H1 (cell line): ENCODE results near the gene SMARCC1. TPM values are rescaled to one million over a fixed set of nuclear protein-coding genes. Genes with fewer than 3 reads are reported as not detected.

Experiments
- CTCF ChIA-PET: fragments of 300-600 bp; sonication (Branson Sonifier 250); formaldehyde crosslinking; loops from one replicate; lab custom pipeline; 2021; ENCODE audit not compliant: partially characterized antibody; lab: Charles Lee
- POLR2A ChIA-PET: fragments of 300-600 bp; sonication (Branson Sonifier 250); formaldehyde crosslinking; loops from one replicate; lab custom pipeline; 2021; ENCODE audit warnings: inconsistent platforms; ENCODE audit not compliant: partially characterized antibody; lab: Charles Lee
- DNase-seq, 2 experiments: peaks; one replicate each; pipeline versions ENCODE4 v3.0.0 to v3.0.0-alpha.2; 2010 to 2022; ENCODE audit warnings: low spot score in 2 of 2, low read depth in 1 of 2, mixed read lengths in 1 of 2
- FAIRE-seq: peaks from 2 replicates; lab custom pipeline; 2011; peaks lifted over from hg19 to GRCh38; lab: Jason Lieb, UNC
- H2AFZ ChIP-seq: 2 replicates; pipeline ENCODE4 v1.8.1; 2012; ENCODE audit warnings: low read length, inconsistent platforms
- H2AK5ac ChIP-seq: 2 replicates; pipeline ENCODE4 v1.6.1; 2013; ENCODE audit warnings: low read depth, low read length
- H2BK120ac ChIP-seq: replicated peaks from 2 replicates; pipeline ENCODE3; 2013; ENCODE audit warnings: low read depth, low read length, inconsistent platforms
- H2BK12ac ChIP-seq: 2 replicates; pipeline ENCODE4 v1.6.1; 2013; ENCODE audit warnings: low read depth, low read length
- H2BK15ac ChIP-seq: 2 replicates; pipeline ENCODE4 v1.6.1; 2013; ENCODE audit warnings: low read length
- H2BK20ac ChIP-seq: 2 replicates; pipeline ENCODE4 v1.6.1; 2013; ENCODE audit warnings: low read length
- H2BK5ac ChIP-seq: 2 replicates; pipeline ENCODE4 v1.6.1; 2013; ENCODE audit warnings: low read depth, low read length
- H3K14ac ChIP-seq: 2 replicates; pipeline ENCODE4 v1.6.1; 2013; ENCODE audit warnings: inconsistent platforms; ENCODE audit not compliant: insufficient read length
- H3K18ac ChIP-seq: 2 replicates; pipeline ENCODE4 v1.6.1; 2013; ENCODE audit warnings: low read length; ENCODE audit errors: extremely low read depth
- H3K23ac ChIP-seq: 2 replicates; pipeline ENCODE4 v1.6.1; 2013; ENCODE audit warnings: inconsistent platforms; ENCODE audit not compliant: insufficient read length
- H3K23me2 ChIP-seq: 2 replicates; pipeline ENCODE4 v1.6.1; 2013; ENCODE audit warnings: low read depth, low read length
- H3K27ac ChIP-seq: 2 replicates; pipeline ENCODE4 v1.6.1; 2011; ENCODE audit warnings: low read depth, low read length, inconsistent platforms
- H3K27me3 ChIP-seq, 4 experiments: replicated peaks in 1 of 4; 1 replicate in 1 of 4; 2 replicates in 3 of 4; pipeline versions ENCODE4 v1.6.1 to v1.8.1; 2011 to 2013; ENCODE audit warnings: low read length in 3 of 4, mild to moderate bottlenecking in 3 of 4, inconsistent platforms in 2 of 4, mixed read lengths in 2 of 4, moderate library complexity in 1 of 4; ENCODE audit not compliant: control insufficient read depth in 3 of 4, insufficient read depth in 3 of 4; ENCODE audit errors: extremely low read depth in 1 of 4
- H3K36me3 ChIP-seq, 4 experiments: 2 replicates each; pipeline versions ENCODE4 v1.6.1 to v1.8.1; 2011 to 2013; ENCODE audit warnings: mild to moderate bottlenecking in 4 of 4, low read length in 3 of 4, moderate library complexity in 2 of 4, control low read depth in 1 of 4, inconsistent platforms in 1 of 4; ENCODE audit not compliant: insufficient read depth in 4 of 4, control insufficient read depth in 2 of 4
- H3K4ac ChIP-seq: replicated peaks from 2 replicates; pipeline ENCODE3; 2013; ENCODE audit warnings: low read length, low read depth, mixed read lengths, inconsistent platforms; ENCODE audit not compliant: insufficient read length
- H3K4me1 ChIP-seq, 4 experiments: replicated peaks in 1 of 4; 1 replicate in 1 of 4; 2 replicates in 3 of 4; pipeline versions ENCODE4 v1.6.1 to v1.8.1; 2011 to 2013; ENCODE audit warnings: low read length in 3 of 4, inconsistent platforms in 2 of 4, mixed read lengths in 1 of 4; ENCODE audit not compliant: insufficient read depth in 4 of 4, control insufficient read depth in 3 of 4
- H3K4me2 ChIP-seq, 2 experiments: 2 replicates each; pipeline versions ENCODE4 v1.6.1 to v1.8.1; 2011 to 2013; ENCODE audit warnings: low read depth in 2 of 2, low read length in 2 of 2, control low read depth in 1 of 2, inconsistent platforms in 1 of 2, mild to moderate bottlenecking in 1 of 2; ENCODE audit not compliant: insufficient read depth in 1 of 2
- H3K4me3 ChIP-seq, 4 experiments: fragments of 200-600, 300-600 bp in 1 of 4; sonication (generic), shearing (Covaris generic), sonication (Bioruptor Twin) in 1 of 4; 2 replicates each; pipeline versions ENCODE4 v1.5.1 to v1.8.1; 2011 to 2016; ENCODE audit warnings: low read length in 4 of 4, low read depth in 3 of 4, control low read depth in 2 of 4, inconsistent platforms in 2 of 4, mild to moderate bottlenecking in 2 of 4, mixed read lengths in 1 of 4, moderate library complexity in 1 of 4; ENCODE audit not compliant: insufficient read depth in 2 of 4; ENCODE audit errors: extremely low read depth in 1 of 4
- H3K56ac ChIP-seq: replicated peaks from 2 replicates; pipeline ENCODE3; 2013; ENCODE audit warnings: low read depth, mild to moderate bottlenecking, mixed read lengths, low read length, inconsistent platforms; ENCODE audit not compliant: insufficient read length
- H3K79me1 ChIP-seq: 2 replicates; pipeline ENCODE4 v1.6.1; 2013; ENCODE audit warnings: low read depth, low read length, control low read depth
- H3K79me2 ChIP-seq, 2 experiments: 2 replicates each; pipeline versions ENCODE4 v1.6.1 to v1.8.1; 2012 to 2013; ENCODE audit warnings: low read length in 2 of 2, mild to moderate bottlenecking in 2 of 2, inconsistent platforms in 1 of 2; ENCODE audit not compliant: insufficient read depth in 2 of 2, control insufficient read depth in 1 of 2
- H3K9ac ChIP-seq, 4 experiments: replicated peaks in 1 of 4; 1 replicate in 1 of 4; 2 replicates in 3 of 4; pipeline versions ENCODE4 v1.6.1 to v1.8.1; 2011 to 2013; ENCODE audit warnings: low read depth in 3 of 4, low read length in 3 of 4, control low read depth in 2 of 4, mild to moderate bottlenecking in 2 of 4, moderate library complexity in 2 of 4, inconsistent platforms in 1 of 4; ENCODE audit errors: extremely low read depth in 1 of 4
- H3K9me3 ChIP-seq, 2 experiments: 2 replicates each; pipeline versions ENCODE4 v1.6.1 to v1.8.1; 2012 to 2013; ENCODE audit warnings: mild to moderate bottlenecking in 2 of 2, moderate library complexity in 2 of 2, control low read depth in 1 of 2, inconsistent platforms in 1 of 2, low read depth in 1 of 2, low read length in 1 of 2, mixed read lengths in 1 of 2; ENCODE audit not compliant: insufficient read depth in 2 of 2
- H4K20me1 ChIP-seq, 2 experiments: replicated peaks in 1 of 2; 2 replicates each; pipeline versions ENCODE3 to v1.8.1; 2011 to 2013; ENCODE audit warnings: inconsistent platforms in 2 of 2, low read length in 2 of 2, mild to moderate bottlenecking in 1 of 2; ENCODE audit not compliant: insufficient read depth in 2 of 2, control insufficient read depth in 1 of 2
- H4K5ac ChIP-seq: 2 replicates; pipeline ENCODE4 v1.6.1; 2013; ENCODE audit warnings: low read length, low read depth, mixed read lengths, inconsistent platforms; ENCODE audit not compliant: insufficient read length
- H4K8ac ChIP-seq: 2 replicates; pipeline ENCODE4 v1.8.0; 2013; ENCODE audit warnings: mild to moderate bottlenecking, moderate library complexity, low read length, inconsistent platforms; ENCODE audit not compliant: insufficient read depth; ENCODE audit errors: extremely low read depth
- H4K91ac ChIP-seq: replicated peaks from 2 replicates; pipeline ENCODE3; 2013; ENCODE audit warnings: low read length, mixed read lengths, inconsistent platforms; ENCODE audit not compliant: insufficient read length
- ASH2L ChIP-seq: fragments of 200-600, 300-600 bp; sonication (generic); IDR thresholded peaks from one replicate; pipeline ENCODE4 v1.7.1; 2017; ENCODE audit warnings: low read length
- ATF2 ChIP-seq: IDR thresholded peaks from 2 replicates; pipeline ENCODE4 v1.6.1; 2012; ENCODE audit warnings: low read length, inconsistent platforms
- BCL11A ChIP-seq, 2 experiments: IDR thresholded peaks; one replicate each; pipeline ENCODE4 v1.6.1; 2011; ENCODE audit warnings: low read depth in 2 of 2, low read length in 2 of 2, mild to moderate bottlenecking in 2 of 2
- EP300 ChIP-seq, 2 experiments: IDR thresholded peaks; 1 replicate in 1 of 2; 2 replicates in 1 of 2; pipeline ENCODE4 v1.6.1; 2011 to 2012; ENCODE audit warnings: low read depth in 2 of 2, low read length in 2 of 2, mild to moderate bottlenecking in 2 of 2, borderline replicate concordance in 1 of 2, inconsistent platforms in 1 of 2, moderate library complexity in 1 of 2
- GTF2F1 ChIP-seq: IDR thresholded peaks from 2 replicates; pipeline ENCODE4 v1.6.1; 2012; ENCODE audit warnings: low read depth, low read length, improper control_type of control experiment, borderline replicate concordance
- HDAC2 ChIP-seq, 2 experiments: fragments of 300-600 bp in 1 of 2; sonication (generic) in 1 of 2; IDR thresholded peaks; 2 replicates each; pipeline ENCODE4 v1.6.1; 2011 to 2012; ENCODE audit warnings: low read depth in 2 of 2, low read length in 2 of 2, mild to moderate bottlenecking in 2 of 2, moderate library complexity in 2 of 2, borderline replicate concordance in 1 of 2, inconsistent platforms in 1 of 2
- MAX ChIP-seq: IDR thresholded peaks from 2 replicates; pipeline ENCODE4 v1.6.1; 2012; ENCODE audit warnings: inconsistent platforms
- SP2 ChIP-seq: IDR thresholded peaks from 2 replicates; pipeline ENCODE4 v1.6.1; 2012; ENCODE audit warnings: mild to moderate bottlenecking, low read length, inconsistent platforms
- TBP ChIP-seq: IDR thresholded peaks from 2 replicates; pipeline ENCODE4 v1.6.1; 2011; ENCODE audit warnings: low read depth, low read length, improper control_type of control experiment
- YY1 ChIP-seq: IDR thresholded peaks from 2 replicates; pipeline ENCODE4 v1.6.1; 2011; ENCODE audit warnings: low read depth, mild to moderate bottlenecking, low read length
- ZNF274 ChIP-seq: IDR thresholded peaks from 2 replicates; pipeline ENCODE4 v1.7.0; 2012; ENCODE audit warnings: low read length, borderline replicate concordance; ENCODE audit errors: extremely low read depth
- WGBS, 2 experiments: shearing (Covaris generic) in 1 of 2; methylation state at CpG; one replicate each; pipeline versions ENCODE4 v1.1.6 to v1.1.7; 2013 to 2015; ENCODE audit warnings: low lambda C conversion rate in 2 of 2, mixed read lengths in 2 of 2, inconsistent platforms in 1 of 2, low coverage in 1 of 2, missing lambda C conversion rate in 1 of 2; ENCODE audit not compliant: insufficient replicate concordance in 2 of 2, insufficient coverage in 1 of 2, insufficient read length in 1 of 2; ENCODE audit errors: extremely low coverage in 1 of 2, missing lambda C conversion rate in 1 of 2; 5-methylcytosine and 5-hydroxymethylcytosine counted together
- polyA plus RNA-seq, 7 experiments: library from polyadenylated mRNA; depleted of rRNA in 3 of 7; stranded (reverse) in 5 of 7; unstranded in 2 of 7; fragments of >200 nt in 5 of 7; fragments of 200-250 nt in 2 of 7; gene quantifications; 1 replicate in 5 of 7; 2 replicates in 1 of 7; 4 replicates in 1 of 7; pipeline versions ENCODE4 v1.2.1 to v1.2.3, GENCODE V29; 2011 to 2013; ENCODE audit warnings: missing spikeins in 2 of 7, mixed read lengths in 2 of 7
- total RNA-seq: library from RNA; stranded (reverse); fragmentation: NEBNext Ultra II Directional; extraction: Animal tissue kit (Norgen Biotek cat#: 25700); gene quantifications from 2 replicates; pipeline ENCODE4 v1.2.1, GENCODE V29; 2021

Gene SMARCC1
- total and polyA plus RNA-seq, 2 of the 8 experiments (the other 6 are each of a cell fraction or from before 2014, with no cell fraction given), result 64.1 to 335 TPM

GRCh38 chr3:47701388-47701787 is 80.3 kb downstream of the SMARCC1 start:
- Histone ChIP-seq H2BK12ac (no peak overlapping the region), H4K5ac (no peak overlapping the region), H4K91ac (no peak overlapping the region), H3K18ac (no peak overlapping the region), H3K27ac (no peak overlapping the region), H3K9ac (no peak overlapping the region), H3K23ac (no peak overlapping the region), H2AFZ (no peak overlapping the region), H4K20me1 (peaks cover 1 to 2% of the 10 kb centered on the region in 2 experiments), H3K79me2 (no peaks in the 10 kb centered on the region), H2BK120ac (no peak overlapping the region), H3K9me3 (no peaks in the 10 kb centered on the region), H2BK15ac (no peak overlapping the region), H3K4ac (no peak overlapping the region), H4K8ac (no peak overlapping the region), H3K27me3 (no peaks in the 10 kb centered on the region), H3K79me1 (no peaks in the 10 kb centered on the region), H3K36me3 (peaks cover 17 to 86% (median 50%) of the 10 kb centered on the region in 4 experiments), H3K4me3 (no peak overlapping the region), H3K4me1 (no peaks in the 10 kb centered on the region), H2BK20ac (no peak overlapping the region), H3K4me2 (no peak overlapping the region), H3K56ac (no peak overlapping the region), H3K14ac (no peak overlapping the region), H2BK5ac (no peak overlapping the region), H2AK5ac (no peak overlapping the region), H3K23me2 (no peaks in the 10 kb centered on the region)
- WGBS, 2 experiments, result 96% methylated on average over 11 of the region's 11 CpGs; no CpG with 5 or more reads in 1 of the 2 experiments
- FAIRE-seq (no peak), DNase-seq (no peak)
- ChIA-PET POLR2A (no interaction called here), CTCF (no interaction called here)
- TF ChIP-seq GTF2F1 (no peak), EP300 (IDR thresholded peaks at IDR 0.05; ENCODE audit: borderline replicate concordance in 1 of 2, low read depth in 2 of 2, low read length in 2 of 2) (no peak), SP2 (no peak), BCL11A (IDR thresholded peaks at IDR 0.05; ENCODE audit: low read depth in 2 of 2, low read length in 2 of 2) (no peak), TBP (no peak), ASH2L (no peak), MAX (no peak), ATF2 (no peak), HDAC2 (IDR thresholded peaks at IDR 0.05; ENCODE audit: borderline replicate concordance in 1 of 2, low read depth in 2 of 2, low read length in 2 of 2) (no peak), ZNF274 (no peak), YY1 (no peak)
